ENCODE data around the gene PREP.

DNA sequence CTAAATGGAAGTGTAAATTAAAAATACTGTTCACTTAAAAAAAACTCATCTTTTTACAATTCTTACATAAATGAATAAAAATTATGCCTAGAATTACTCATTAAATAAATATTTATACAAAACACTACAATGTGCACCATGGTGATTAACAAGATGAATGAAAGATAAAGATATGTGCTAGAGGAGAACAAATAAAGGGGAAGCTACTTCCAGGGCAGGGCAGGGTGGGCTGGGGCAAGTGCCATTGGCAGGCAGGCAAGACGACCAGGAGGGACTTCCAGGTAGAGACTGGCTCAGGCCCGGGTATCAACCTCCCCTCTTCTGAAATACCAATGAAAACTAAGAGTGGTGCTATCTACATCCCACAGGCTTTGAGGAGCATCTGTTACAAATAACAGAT lies 20.4 kb downstream of the PREP start:
- TF ChIP-seq POLR2A (IDR thresholded peaks at IDR 0.05; ENCODE audit: low read length): no peak
- TF ChIP-seq GATA1 (IDR thresholded peaks at IDR 0.05; ENCODE audit: low read depth, low read length): no peak
